ENCODE measurements around the gene FOXD2.

Gene FOXD2

GRCh38 chr1:47487850-47488450 lies 50.1 kb downstream of the FOXD2 start:
- H3K36me3 Mint-ChIP-seq (ENCODE audit: insufficient read depth) = no peaks in the 10 kb centered on the region
- no peaks in the 10 kb centered on the region for H3K9me3 Mint-ChIP-seq
- DNase-seq (ENCODE audit: low spot score in 2 of 2) = no peak

More at GRCh38 chr1:47487850-47488450, 50.1 kb downstream of the FOXD2 start:
- H3K27ac Mint-ChIP-seq (ENCODE audit: low read depth) = no peak overlapping the region
- H3K4me3 Mint-ChIP-seq = no peak overlapping the region
- no peaks in the 10 kb centered on the region for H3K4me1 Mint-ChIP-seq
- peaks cover 31% of the 10 kb centered on the region for H3K27me3 Mint-ChIP-seq
- ATAC-seq (replicated peaks; ENCODE audit: extremely low read depth, poor library complexity, severe bottlenecking) = no peak
